Trophoblast cell (in vitro differentiated cells and primary cell): ENCODE results near the gene CD2AP.

Experiments used
- DNase-seq, 2 donors: peaks; one replicate each; pipeline ENCODE4 v3.0.0-alpha.2; 2016
- H2AFZ ChIP-seq: 2 replicates; pipeline ENCODE4 v1.6.1; 2013; ENCODE audit warnings: low read length, moderate library complexity, mild to moderate bottlenecking; ENCODE audit not compliant: insufficient read depth, poor library complexity
- H2AK5ac ChIP-seq: 2 replicates; pipeline ENCODE4 v1.6.1; 2013; ENCODE audit warnings: mild to moderate bottlenecking, low read length
- H2BK120ac ChIP-seq: 2 replicates; pipeline ENCODE4 v1.6.1; 2013; ENCODE audit warnings: low read length, mild to moderate bottlenecking, moderate library complexity; ENCODE audit not compliant: insufficient read depth, poor library complexity
- H2BK12ac ChIP-seq: 2 replicates; pipeline ENCODE4 v1.6.1; 2013; ENCODE audit warnings: mild to moderate bottlenecking, low read length, moderate library complexity
- H2BK5ac ChIP-seq: 2 replicates; pipeline ENCODE4 v1.6.1; 2013; ENCODE audit warnings: low read length, low read depth, moderate library complexity, mild to moderate bottlenecking; ENCODE audit not compliant: poor library complexity
- H3K14ac ChIP-seq: 2 replicates; pipeline ENCODE4 v1.6.1; 2013; ENCODE audit warnings: mild to moderate bottlenecking, low read length
- H3K18ac ChIP-seq: 2 replicates; pipeline ENCODE4 v1.6.1; 2013; ENCODE audit warnings: mild to moderate bottlenecking, low read length
- H3K23ac ChIP-seq: 2 replicates; pipeline ENCODE4 v1.6.1; 2013; ENCODE audit warnings: low read length
- H3K27ac ChIP-seq: 2 replicates; pipeline ENCODE4 v1.5.1; 2013; ENCODE audit warnings: low read depth, mild to moderate bottlenecking, inconsistent platforms, low read length, moderate library complexity
- H3K27me3 ChIP-seq: 2 replicates; pipeline ENCODE4 v1.6.1; 2013; ENCODE audit warnings: inconsistent platforms, mild to moderate bottlenecking, low read length, moderate library complexity; ENCODE audit not compliant: insufficient read depth
- H3K36me3 ChIP-seq, 2 experiments: 1 replicate in 1 of 2; 2 replicates in 1 of 2; pipeline ENCODE4 v1.6.1; 2013; ENCODE audit warnings: low read length in 2 of 2, mild to moderate bottlenecking in 2 of 2, moderate library complexity in 1 of 2; ENCODE audit not compliant: insufficient read depth in 2 of 2, control insufficient read depth in 1 of 2
- H3K4ac ChIP-seq: 2 replicates; pipeline ENCODE4 v1.6.1; 2013; ENCODE audit warnings: low read depth, mild to moderate bottlenecking, low read length, moderate library complexity
- H3K4me1 ChIP-seq, 2 experiments: 1 replicate in 1 of 2; 2 replicates in 1 of 2; pipeline ENCODE4 v1.6.1; 2013; ENCODE audit warnings: low read length in 2 of 2, mild to moderate bottlenecking in 2 of 2, moderate library complexity in 1 of 2; ENCODE audit not compliant: insufficient read depth in 2 of 2, control insufficient read depth in 1 of 2
- H3K4me2 ChIP-seq: 2 replicates; pipeline ENCODE4 v1.6.1; 2013; ENCODE audit warnings: inconsistent platforms, mild to moderate bottlenecking, low read length, moderate library complexity
- H3K4me3 ChIP-seq: 2 replicates; pipeline ENCODE4 v1.5.1; 2013; ENCODE audit warnings: mild to moderate bottlenecking, low read depth, low read length, inconsistent platforms
- H3K79me1 ChIP-seq: one replicate; pipeline ENCODE4 v1.6.1; 2013; ENCODE audit warnings: low read length
- H3K79me2 ChIP-seq: 2 replicates; pipeline ENCODE4 v1.6.1; 2013; ENCODE audit warnings: low read length, mild to moderate bottlenecking; ENCODE audit not compliant: control insufficient read depth, insufficient read depth, poor library complexity
- H3K9ac ChIP-seq: 2 replicates; pipeline ENCODE4 v1.6.1; 2013; ENCODE audit warnings: mild to moderate bottlenecking, low read length
- H3K9me3 ChIP-seq: 2 replicates; pipeline ENCODE4 v1.6.1; 2013; ENCODE audit warnings: low read depth, mild to moderate bottlenecking, control low read depth, inconsistent platforms, low read length; ENCODE audit not compliant: insufficient read depth
- H4K12ac ChIP-seq: 2 replicates; pipeline ENCODE4 v1.6.1; 2013; ENCODE audit warnings: low read depth, mild to moderate bottlenecking, low read length, moderate library complexity
- H4K8ac ChIP-seq: 2 replicates; pipeline ENCODE4 v1.6.1; 2013; ENCODE audit warnings: low read depth, mild to moderate bottlenecking, low read length, moderate library complexity
- H4K91ac ChIP-seq: one replicate; pipeline ENCODE4 v1.6.1; 2013; ENCODE audit warnings: low read depth, mild to moderate bottlenecking, low read length, moderate library complexity
- WGBS: extraction: QIAGEN DNeasy Blood & Tissue Kit; methylation state at CpG from one replicate; pipeline ENCODE4 v1.1.7; 2013; ENCODE audit warnings: missing lambda C conversion rate; ENCODE audit not compliant: insufficient read length, insufficient coverage; ENCODE audit errors: extremely low coverage; 5-methylcytosine and 5-hydroxymethylcytosine counted together

The CD2AP gene

DNA sequence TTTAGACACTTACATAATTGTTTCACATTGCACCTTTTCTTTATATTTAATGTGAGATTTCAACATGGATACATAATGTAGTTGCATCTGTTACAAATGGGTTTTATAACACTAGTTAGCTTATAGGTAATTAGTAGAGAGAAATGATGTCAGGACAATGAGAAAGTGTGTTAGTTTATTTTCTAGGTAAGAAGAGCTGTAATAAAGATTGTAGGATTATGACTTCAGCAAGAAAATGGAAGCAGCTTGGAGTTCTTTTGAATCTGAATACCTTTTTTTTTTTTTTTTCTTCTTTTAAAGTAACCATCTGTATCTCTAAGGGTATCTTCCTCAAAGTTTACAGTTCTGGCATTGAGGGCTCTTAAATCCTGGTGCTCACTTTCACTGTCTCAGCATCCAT, 35.3 kb downstream of the CD2AP start:
- H3K9ac ChIP-seq: no peak overlapping the region
- no peak overlapping the region for H3K23ac ChIP-seq
- no peak overlapping the region for H2AK5ac ChIP-seq
- no peak overlapping the region for H3K4me3 ChIP-seq
- no peak overlapping the region for H4K12ac ChIP-seq
- H3K9me3 ChIP-seq: no peaks in the 10 kb centered on the region
- H3K79me1 ChIP-seq: no peaks in the 10 kb centered on the region
- no peak overlapping the region for H4K91ac ChIP-seq
- no peak overlapping the region for H2AFZ ChIP-seq
- no peak overlapping the region for H3K14ac ChIP-seq
- no peak overlapping the region for H2BK5ac ChIP-seq
- no peak overlapping the region for H2BK120ac ChIP-seq
- H3K27me3 ChIP-seq: no peaks in the 10 kb centered on the region
- no peak overlapping the region for H3K18ac ChIP-seq
- no peak overlapping the region for H2BK12ac ChIP-seq
- H3K4ac ChIP-seq: no peak overlapping the region
- H3K27ac ChIP-seq: no peak overlapping the region
- H3K4me2 ChIP-seq: no peak overlapping the region
- no peak overlapping the region for H4K8ac ChIP-seq
- no peaks in the 10 kb centered on the region for H3K4me1 ChIP-seq
- peaks cover 2% of the 10 kb centered on the region for H3K79me2 ChIP-seq
- DNase-seq: no peak
- H3K36me3 ChIP-seq: peaks cover 0 to 5% of the 10 kb centered on the region in 2 experiments

GRCh38 chr6:47519279-47519678, 41.7 kb downstream of the CD2AP start:
- H3K36me3 ChIP-seq: peaks cover 0 to 3% of the 10 kb centered on the region in 2 experiments
- no CpG with 5 or more reads among the region's 2 CpGs for WGBS
- DNase-seq: no peak

DNA sequence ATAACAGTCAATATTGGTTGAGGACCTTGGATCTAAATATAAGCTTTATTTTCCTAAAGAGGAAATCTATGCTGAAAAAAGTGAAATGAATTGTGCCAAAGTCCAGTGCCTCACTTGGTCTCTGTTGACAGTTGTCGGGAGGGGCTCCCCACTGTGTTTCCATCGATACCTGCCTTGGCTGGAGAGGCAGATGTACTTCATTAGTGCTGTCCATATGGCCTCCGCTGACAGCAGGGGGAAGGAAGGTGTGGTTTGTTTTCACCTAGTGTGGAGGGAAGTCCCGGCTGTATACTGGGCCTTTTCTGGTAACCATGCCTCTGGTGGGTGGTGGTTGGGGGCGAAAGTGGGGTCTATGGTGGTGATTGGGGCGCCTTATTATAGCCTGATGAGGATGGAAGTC, 42.7 kb downstream of the CD2AP start:
- H3K14ac ChIP-seq: no peak overlapping the region
- no peaks in the 10 kb centered on the region for H3K4me1 ChIP-seq
- H3K18ac ChIP-seq: no peak overlapping the region
- H4K91ac ChIP-seq: no peak overlapping the region
- H3K36me3 ChIP-seq: peaks cover 0 to 3% of the 10 kb centered on the region in 2 experiments
- no peaks in the 10 kb centered on the region for H3K27me3 ChIP-seq
- H3K79me1 ChIP-seq: no peaks in the 10 kb centered on the region
- H2BK5ac ChIP-seq: no peak overlapping the region
- H3K23ac ChIP-seq: no peak overlapping the region
- no peak for DNase-seq
- H3K9ac ChIP-seq: no peak overlapping the region
- no peak overlapping the region for H3K4me2 ChIP-seq
- no peak overlapping the region for H3K4me3 ChIP-seq
- H2BK120ac ChIP-seq: no peak overlapping the region
- peak overlapping the region; percentile 3 for H3K4ac ChIP-seq
- H3K79me2 ChIP-seq: peaks cover 2% of the 10 kb centered on the region
- H3K9me3 ChIP-seq: no peaks in the 10 kb centered on the region
- no peak overlapping the region for H2AK5ac ChIP-seq
- no peak overlapping the region for H4K12ac ChIP-seq
- no peak overlapping the region for H2AFZ ChIP-seq
- H2BK12ac ChIP-seq: no peak overlapping the region
- H3K27ac ChIP-seq: no peak overlapping the region
- H4K8ac ChIP-seq: no peak overlapping the region
- no CpG with 5 or more reads among the region's 6 CpGs for WGBS

More at GRCh38 chr6:47519279-47519678, 41.7 kb downstream of the CD2AP start:
- H3K23ac ChIP-seq: no peak overlapping the region
- H2AK5ac ChIP-seq: no peak overlapping the region
- H4K8ac ChIP-seq: no peak overlapping the region
- H3K79me1 ChIP-seq: no peaks in the 10 kb centered on the region
- H2BK120ac ChIP-seq: no peak overlapping the region
- no peak overlapping the region for H2BK5ac ChIP-seq
- no peaks in the 10 kb centered on the region for H3K27me3 ChIP-seq
- no peak overlapping the region for H3K9ac ChIP-seq
- no peak overlapping the region for H3K18ac ChIP-seq
- no peaks in the 10 kb centered on the region for H3K9me3 ChIP-seq
- H4K12ac ChIP-seq: no peak overlapping the region
- no peak overlapping the region for H3K4me3 ChIP-seq
- no peaks in the 10 kb centered on the region for H3K4me1 ChIP-seq
- peaks cover 2% of the 10 kb centered on the region for H3K79me2 ChIP-seq
- H2BK12ac ChIP-seq: no peak overlapping the region
- H3K27ac ChIP-seq: no peak overlapping the region
- peak overlapping the region; percentile 21 for H3K4ac ChIP-seq
- H4K91ac ChIP-seq: no peak overlapping the region
- no peak overlapping the region for H3K14ac ChIP-seq
- no peak overlapping the region for H3K4me2 ChIP-seq
- no peak overlapping the region for H2AFZ ChIP-seq

DNA sequence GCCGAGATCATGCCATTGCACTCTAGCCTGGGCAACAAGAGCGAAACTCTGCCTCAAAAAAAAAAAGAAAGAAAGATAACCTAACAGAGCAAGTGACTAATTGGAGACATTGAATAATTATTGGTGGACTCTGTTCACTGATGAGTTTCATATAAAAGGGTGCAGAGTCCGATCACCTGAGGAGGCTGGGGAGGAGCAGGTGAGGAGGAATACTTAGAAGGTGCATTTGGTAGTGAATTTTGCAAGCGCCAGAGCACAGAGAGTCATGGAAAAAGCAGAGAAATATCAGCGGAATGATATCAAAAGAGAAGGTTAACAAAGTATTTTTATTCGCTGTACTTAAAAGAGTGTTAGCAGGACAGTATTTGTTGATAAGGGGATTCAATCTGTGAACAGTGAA, 44.4 kb downstream of the CD2AP start:
- Histone ChIP-seq H3K79me1 (no peaks in the 10 kb centered on the region), H3K4me3 (no peak overlapping the region), H2AK5ac (no peak overlapping the region), H3K79me2 (peaks cover 2% of the 10 kb centered on the region), H3K9ac (no peak overlapping the region), H3K4ac (no peak overlapping the region), H2BK120ac (no peak overlapping the region), H3K4me2 (no peak overlapping the region), H3K27ac (no peak overlapping the region), H3K4me1 (no peaks in the 10 kb centered on the region), H2BK12ac (no peak overlapping the region), H3K18ac (no peak overlapping the region), H3K9me3 (no peaks in the 10 kb centered on the region), H3K27me3 (no peaks in the 10 kb centered on the region), H2AFZ (no peak overlapping the region), H3K23ac (no peak overlapping the region), H4K12ac (no peak overlapping the region), H2BK5ac (no peak overlapping the region), H4K8ac (no peak overlapping the region), H3K14ac (no peak overlapping the region), H3K36me3 (peaks cover 0 to 3% of the 10 kb centered on the region in 2 experiments), H4K91ac (no peak overlapping the region)
- no peak for DNase-seq
- no CpG with 5 or more reads among the region's 6 CpGs for WGBS
